HL-60 (cell line): ENCODE measurements around the gene ETV3L.

Source experiments
- CTCF ChIP-seq: IDR thresholded peaks from one replicate; pipeline ENCODE4 v1.5.1; 2011; ENCODE audit warnings: low read length, control low read depth, inconsistent platforms; ENCODE audit not compliant: insufficient read depth
- GABPA ChIP-seq: IDR thresholded peaks from 2 replicates; pipeline ENCODE4 v1.6.1; 2012; ENCODE audit warnings: low read depth
- POLR2AphosphoS5 ChIP-seq: IDR thresholded peaks from 2 replicates; pipeline ENCODE4 v1.6.1; 2012; ENCODE audit warnings: low read depth
- REST ChIP-seq: IDR thresholded peaks from 2 replicates; pipeline ENCODE4 v1.6.1; 2012; ENCODE audit warnings: low read depth; ENCODE audit not compliant: insufficient replicate concordance
- SPI1 ChIP-seq: IDR thresholded peaks from 2 replicates; pipeline ENCODE4 v1.6.1; 2012; ENCODE audit warnings: low read depth, mild to moderate bottlenecking, borderline replicate concordance

- TF ChIP-seq GABPA (no peak), POLR2AphosphoS5 (no peak), CTCF (no peak), REST (no peak), SPI1 (no peak)
These were observed 55.9 kb downstream of the ETV3L start for GRCh38 chr1:157043685-157044084.
